Measurements from ENCODE around the gene TIAM2.

The TIAM2 gene

GRCh38 chr6:155128977-155129376 is 133.9 kb downstream of the TIAM2 start:
- H3K9me3 Mint-ChIP-seq: no peaks in the 10 kb centered on the region
- no peak overlapping the region for H3K27ac Mint-ChIP-seq
- H3K4me3 Mint-ChIP-seq: no peak overlapping the region
- DNase-seq (ENCODE audit: low spot score in 2 of 2): no peak
- peaks cover 26% of the 10 kb centered on the region for H3K36me3 Mint-ChIP-seq
- no peak for ATAC-seq
- peaks cover 34% of the 10 kb centered on the region for H3K4me1 Mint-ChIP-seq

GRCh38 chr6:155129744-155130143 is 134.6 kb downstream of the TIAM2 start:
- Mint-ChIP-seq H3K4me1 (peaks cover 34% of the 10 kb centered on the region), H3K4me3 (peak overlapping the region; percentile 17), H3K27ac (peak overlapping the region; percentile 55), H3K36me3 (peaks cover 26% of the 10 kb centered on the region), H3K9me3 (no peaks in the 10 kb centered on the region)
- ATAC-seq (no peak), DNase-seq (ENCODE audit: low spot score in 2 of 2) (no peak)

GRCh38 chr6:155130161-155130853 is 135.2 kb downstream of the TIAM2 start:
- H3K4me3 Mint-ChIP-seq: peak overlapping the region; percentile 17

GRCh38 chr6:155132617-155133016 is 137.5 kb downstream of the TIAM2 start:
- H3K27ac Mint-ChIP-seq: no peak overlapping the region
- H3K4me1 Mint-ChIP-seq: peaks cover 12% of the 10 kb centered on the region
- ATAC-seq: no peak
- no peak for DNase-seq (ENCODE audit: low spot score in 2 of 2)
- H3K36me3 Mint-ChIP-seq: peaks cover 17% of the 10 kb centered on the region
- H3K4me3 Mint-ChIP-seq: no peak overlapping the region
- H3K9me3 Mint-ChIP-seq: no peaks in the 10 kb centered on the region

More at GRCh38 chr6:155130161-155130853, 135.2 kb downstream of the TIAM2 start:
- H3K36me3 Mint-ChIP-seq: peaks cover 24% of the 10 kb centered on the region
- no peaks in the 10 kb centered on the region for H3K9me3 Mint-ChIP-seq
- peak in 1 of 2 donors; percentile 56 for DNase-seq (ENCODE audit: low spot score in 2 of 2)
- H3K27ac Mint-ChIP-seq: peak overlapping the region; percentile 55
- peak; percentile 75 for ATAC-seq
- peaks cover 30% of the 10 kb centered on the region for H3K4me1 Mint-ChIP-seq

- Mint-ChIP-seq H3K4me1 (peaks cover 26% of the 10 kb centered on the region), H3K27ac (peak overlapping the region; percentile 1), H3K9me3 (no peaks in the 10 kb centered on the region), H3K36me3 (peaks cover 6% of the 10 kb centered on the region), H3K4me3 (no peak overlapping the region)
- DNase-seq (ENCODE audit: low spot score in 2 of 2): no peak
- ATAC-seq: no peak
These were observed 145.9 kb downstream of the TIAM2 start for GRCh38 chr6:155141002-155141401.

- ATAC-seq: no peak
- Mint-ChIP-seq H3K27ac (no peak overlapping the region), H3K4me3 (no peak overlapping the region)
These were observed 146.4 kb downstream of the TIAM2 start for GRCh38 chr6:155141512-155141911.

GRCh38 chr6:155142168-155143028 is 147.3 kb downstream of the TIAM2 start:
- DNase-seq (ENCODE audit: low spot score in 2 of 2) (no peak), ATAC-seq (no peak)
- peaks cover 8% of the 10 kb centered on the region for H3K36me3 Mint-ChIP-seq
- no peaks in the 10 kb centered on the region for H3K9me3 Mint-ChIP-seq
- H3K27ac Mint-ChIP-seq: peak overlapping the region; percentile 87
- peak overlapping the region; percentile 62 for H3K4me3 Mint-ChIP-seq
- peaks cover 26% of the 10 kb centered on the region for H3K4me1 Mint-ChIP-seq

More at GRCh38 chr6:155141512-155141911, 146.4 kb downstream of the TIAM2 start:
- Mint-ChIP-seq H3K36me3 (peaks cover 6% of the 10 kb centered on the region), H3K9me3 (no peaks in the 10 kb centered on the region), H3K4me1 (peaks cover 26% of the 10 kb centered on the region)
- no peak for DNase-seq (ENCODE audit: low spot score in 2 of 2)

- peaks cover 33% of the 10 kb centered on the region for H3K4me1 Mint-ChIP-seq
- H3K9me3 Mint-ChIP-seq: no peaks in the 10 kb centered on the region
- H3K36me3 Mint-ChIP-seq: peaks cover 15% of the 10 kb centered on the region
- ATAC-seq (no peak), DNase-seq (ENCODE audit: low spot score in 2 of 2) (no peak)
- peak overlapping the region; percentile 87 for H3K27ac Mint-ChIP-seq
- H3K4me3 Mint-ChIP-seq: peak overlapping the region; percentile 62
These were observed 148.0 kb downstream of the TIAM2 start for GRCh38 chr6:155143029-155143577.

- DNase-seq (ENCODE audit: low spot score in 2 of 2) (no peak), ATAC-seq (no peak)
- peaks cover 38% of the 10 kb centered on the region for H3K4me1 Mint-ChIP-seq
- peak overlapping the region; percentile 62 for H3K4me3 Mint-ChIP-seq
- H3K27ac Mint-ChIP-seq: peak overlapping the region; percentile 87
- peaks cover 17% of the 10 kb centered on the region for H3K36me3 Mint-ChIP-seq
- H3K9me3 Mint-ChIP-seq: no peaks in the 10 kb centered on the region
These were observed 148.5 kb downstream of the TIAM2 start for GRCh38 chr6:155143578-155144106.

GRCh38 chr6:155146205-155146604 is 151.1 kb downstream of the TIAM2 start:
- Mint-ChIP-seq H3K9me3 (no peaks in the 10 kb centered on the region), H3K27ac (no peak overlapping the region)

GRCh38 chr6:155147958-155148663 is 153.0 kb downstream of the TIAM2 start:
- H3K4me1 Mint-ChIP-seq: peaks cover 34% of the 10 kb centered on the region
- H3K4me3 Mint-ChIP-seq: no peak overlapping the region
- ATAC-seq (peak; percentile 73), DNase-seq (ENCODE audit: low spot score in 2 of 2) (no peak)
- no peaks in the 10 kb centered on the region for H3K9me3 Mint-ChIP-seq
- H3K36me3 Mint-ChIP-seq: peaks cover 25% of the 10 kb centered on the region
- peak overlapping the region; percentile 29 for H3K27ac Mint-ChIP-seq

More at GRCh38 chr6:155146205-155146604, 151.1 kb downstream of the TIAM2 start:
- Mint-ChIP-seq H3K36me3 (peaks cover 26% of the 10 kb centered on the region), H3K4me3 (no peak overlapping the region), H3K4me1 (peaks cover 43% of the 10 kb centered on the region)
- ATAC-seq: no peak
- no peak for DNase-seq (ENCODE audit: low spot score in 2 of 2)

GRCh38 chr6:155150967-155151671 is 156.0 kb downstream of the TIAM2 start:
- DNase-seq (ENCODE audit: low spot score in 2 of 2) (no peak), ATAC-seq (no peak)
- H3K4me1 Mint-ChIP-seq: peaks cover 56% of the 10 kb centered on the region
- H3K9me3 Mint-ChIP-seq: peaks cover 2% of the 10 kb centered on the region
- no peak overlapping the region for H3K27ac Mint-ChIP-seq
- peaks cover 40% of the 10 kb centered on the region for H3K36me3 Mint-ChIP-seq
- H3K4me3 Mint-ChIP-seq: no peak overlapping the region

GRCh38 chr6:155152211-155153076 is 157.3 kb downstream of the TIAM2 start:
- ATAC-seq (no peak), DNase-seq (ENCODE audit: low spot score in 2 of 2) (no peak)
- peaks cover 2% of the 10 kb centered on the region for H3K9me3 Mint-ChIP-seq
- H3K36me3 Mint-ChIP-seq: peaks cover 38% of the 10 kb centered on the region
- no peak overlapping the region for H3K4me3 Mint-ChIP-seq
- H3K27ac Mint-ChIP-seq: no peak overlapping the region
- H3K4me1 Mint-ChIP-seq: peaks cover 69% of the 10 kb centered on the region
